ENCODE results near the gene CALML6. TPM values are rescaled to one million over a fixed set of nuclear protein-coding genes. Genes with fewer than 3 reads are reported as not detected.

CALML6 gene
- total and polyA plus RNA-seq, 2 experiments from 2014 or later, result 0.87 TPM; not detected in 1

DNA sequence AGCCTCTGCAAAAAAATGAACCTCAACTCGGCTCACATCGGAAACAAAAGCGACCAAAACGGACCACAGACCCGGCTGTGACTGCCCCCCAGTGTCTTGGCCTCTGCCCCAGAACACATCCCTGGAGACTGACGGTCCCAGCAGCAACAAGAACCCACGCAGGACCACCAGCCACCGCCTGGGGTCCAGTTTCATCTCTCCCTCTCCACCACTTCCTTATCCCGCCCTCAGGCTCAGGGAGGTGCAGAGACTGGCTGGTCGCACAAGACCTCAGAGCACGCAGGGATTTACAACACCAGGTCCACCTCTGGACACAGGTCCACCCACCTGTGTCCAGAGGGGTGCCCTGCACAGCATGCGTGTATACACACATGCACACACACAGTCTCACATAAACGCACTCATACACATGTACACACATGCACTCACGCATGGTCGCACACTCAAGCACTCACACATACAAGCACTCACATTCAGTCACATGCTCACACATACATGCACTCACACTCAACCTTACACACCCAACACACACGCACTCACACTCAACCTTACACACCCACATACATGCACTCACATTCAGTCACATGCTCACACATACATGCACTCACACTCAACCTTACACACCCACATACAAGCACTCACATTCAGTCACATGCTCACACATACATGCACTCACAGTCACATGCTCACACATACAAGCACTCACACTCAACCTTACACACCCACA, 22.7 kb downstream of the CALML6 start:
- no peak overlapping the region for H2AFZ ChIP-seq
- 0 out of 2 replicates have a peak, but pooled peaks cover 3% of the 10 kb centered on the region for H3K9me2 ChIP-seq (ENCODE audit: insufficient read depth)
- ATAC-seq, result no peak
- H3K4me3 ChIP-seq, result no peak overlapping the region
- Mint-ChIP-seq H3K4me1 (no peaks in the 10 kb centered on the region; the same call in 2 of the 3 replicates), H3K27ac (no peak overlapping the region), H3K4me3 (no peak overlapping the region), H3K9me3 (peaks cover 9% of the 10 kb centered on the region; the same call in 2 of the 3 replicates), H3K36me3 (ENCODE audit: low read depth) (no peaks in the 10 kb centered on the region), H3K27me3 (ENCODE audit: insufficient read depth, low read depth, poor library complexity) (peaks cover 10% of the 10 kb centered on the region)
- H3K36me3 ChIP-seq (ENCODE audit: insufficient read depth), result no peaks in the 10 kb centered on the region
- H3K4me2 ChIP-seq, result no peak overlapping the region
- H3K27ac ChIP-seq (ENCODE audit: low read depth), result no peak overlapping the region
- no peak for TF ChIP-seq CREB1 (CRISPR knock-in tag; IDR thresholded peaks at IDR 0.05; ENCODE audit: low read depth)
- TF ChIP-seq POLR2AphosphoS5 (IDR thresholded peaks at IDR 0.05; ENCODE audit: low read depth), result no peak
- TF ChIP-seq NANOG (IDR thresholded peaks at IDR 0.05; ENCODE audit: borderline replicate concordance), result no peak
- no peaks in the 10 kb centered on the region for H3K4me1 ChIP-seq (ENCODE audit: insufficient read depth)
- no peaks in the 10 kb centered on the region for H3K27me3 ChIP-seq (ENCODE audit: insufficient read depth)
- no peak for DNase-seq (ENCODE audit: low spot score)
- H4K20me1 ChIP-seq (replicated peaks; ENCODE audit: insufficient read depth), result no peaks in the 10 kb centered on the region
- no peaks in the 10 kb centered on the region for H3K79me2 ChIP-seq (replicated peaks; ENCODE audit: insufficient read depth)
- 0 out of 2 replicates have a peak, but pooled peaks cover 7% of the 10 kb centered on the region for H3F3A ChIP-seq (replicated peaks; ENCODE audit: low read depth)

DNA sequence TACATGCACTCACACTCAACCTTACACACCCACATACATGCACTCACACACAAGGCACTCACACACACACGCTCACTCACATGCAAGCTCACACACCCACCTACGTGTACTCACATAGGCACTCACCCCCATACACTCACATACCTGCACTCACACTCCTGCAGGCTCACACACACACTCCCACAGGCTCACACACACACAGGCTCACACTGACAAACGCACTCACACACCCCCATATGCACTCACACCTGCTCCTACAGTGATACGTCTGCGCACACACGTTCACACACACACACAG, 23.2 kb downstream of the CALML6 start:
- Mint-ChIP-seq H3K27me3 (ENCODE audit: insufficient read depth, low read depth, poor library complexity) (peaks cover 10% of the 10 kb centered on the region), H3K4me1 (no peaks in the 10 kb centered on the region; the same call in 2 of the 3 replicates), H3K4me3 (no peak overlapping the region), H3K27ac (no peak overlapping the region), H3K36me3 (ENCODE audit: low read depth) (no peaks in the 10 kb centered on the region), H3K9me3 (peaks cover 9% of the 10 kb centered on the region; the same call in 2 of the 3 replicates)
- H2AFZ ChIP-seq, result no peak overlapping the region
- H3K4me2 ChIP-seq, result no peak overlapping the region
- TF ChIP-seq, protein P1, sequence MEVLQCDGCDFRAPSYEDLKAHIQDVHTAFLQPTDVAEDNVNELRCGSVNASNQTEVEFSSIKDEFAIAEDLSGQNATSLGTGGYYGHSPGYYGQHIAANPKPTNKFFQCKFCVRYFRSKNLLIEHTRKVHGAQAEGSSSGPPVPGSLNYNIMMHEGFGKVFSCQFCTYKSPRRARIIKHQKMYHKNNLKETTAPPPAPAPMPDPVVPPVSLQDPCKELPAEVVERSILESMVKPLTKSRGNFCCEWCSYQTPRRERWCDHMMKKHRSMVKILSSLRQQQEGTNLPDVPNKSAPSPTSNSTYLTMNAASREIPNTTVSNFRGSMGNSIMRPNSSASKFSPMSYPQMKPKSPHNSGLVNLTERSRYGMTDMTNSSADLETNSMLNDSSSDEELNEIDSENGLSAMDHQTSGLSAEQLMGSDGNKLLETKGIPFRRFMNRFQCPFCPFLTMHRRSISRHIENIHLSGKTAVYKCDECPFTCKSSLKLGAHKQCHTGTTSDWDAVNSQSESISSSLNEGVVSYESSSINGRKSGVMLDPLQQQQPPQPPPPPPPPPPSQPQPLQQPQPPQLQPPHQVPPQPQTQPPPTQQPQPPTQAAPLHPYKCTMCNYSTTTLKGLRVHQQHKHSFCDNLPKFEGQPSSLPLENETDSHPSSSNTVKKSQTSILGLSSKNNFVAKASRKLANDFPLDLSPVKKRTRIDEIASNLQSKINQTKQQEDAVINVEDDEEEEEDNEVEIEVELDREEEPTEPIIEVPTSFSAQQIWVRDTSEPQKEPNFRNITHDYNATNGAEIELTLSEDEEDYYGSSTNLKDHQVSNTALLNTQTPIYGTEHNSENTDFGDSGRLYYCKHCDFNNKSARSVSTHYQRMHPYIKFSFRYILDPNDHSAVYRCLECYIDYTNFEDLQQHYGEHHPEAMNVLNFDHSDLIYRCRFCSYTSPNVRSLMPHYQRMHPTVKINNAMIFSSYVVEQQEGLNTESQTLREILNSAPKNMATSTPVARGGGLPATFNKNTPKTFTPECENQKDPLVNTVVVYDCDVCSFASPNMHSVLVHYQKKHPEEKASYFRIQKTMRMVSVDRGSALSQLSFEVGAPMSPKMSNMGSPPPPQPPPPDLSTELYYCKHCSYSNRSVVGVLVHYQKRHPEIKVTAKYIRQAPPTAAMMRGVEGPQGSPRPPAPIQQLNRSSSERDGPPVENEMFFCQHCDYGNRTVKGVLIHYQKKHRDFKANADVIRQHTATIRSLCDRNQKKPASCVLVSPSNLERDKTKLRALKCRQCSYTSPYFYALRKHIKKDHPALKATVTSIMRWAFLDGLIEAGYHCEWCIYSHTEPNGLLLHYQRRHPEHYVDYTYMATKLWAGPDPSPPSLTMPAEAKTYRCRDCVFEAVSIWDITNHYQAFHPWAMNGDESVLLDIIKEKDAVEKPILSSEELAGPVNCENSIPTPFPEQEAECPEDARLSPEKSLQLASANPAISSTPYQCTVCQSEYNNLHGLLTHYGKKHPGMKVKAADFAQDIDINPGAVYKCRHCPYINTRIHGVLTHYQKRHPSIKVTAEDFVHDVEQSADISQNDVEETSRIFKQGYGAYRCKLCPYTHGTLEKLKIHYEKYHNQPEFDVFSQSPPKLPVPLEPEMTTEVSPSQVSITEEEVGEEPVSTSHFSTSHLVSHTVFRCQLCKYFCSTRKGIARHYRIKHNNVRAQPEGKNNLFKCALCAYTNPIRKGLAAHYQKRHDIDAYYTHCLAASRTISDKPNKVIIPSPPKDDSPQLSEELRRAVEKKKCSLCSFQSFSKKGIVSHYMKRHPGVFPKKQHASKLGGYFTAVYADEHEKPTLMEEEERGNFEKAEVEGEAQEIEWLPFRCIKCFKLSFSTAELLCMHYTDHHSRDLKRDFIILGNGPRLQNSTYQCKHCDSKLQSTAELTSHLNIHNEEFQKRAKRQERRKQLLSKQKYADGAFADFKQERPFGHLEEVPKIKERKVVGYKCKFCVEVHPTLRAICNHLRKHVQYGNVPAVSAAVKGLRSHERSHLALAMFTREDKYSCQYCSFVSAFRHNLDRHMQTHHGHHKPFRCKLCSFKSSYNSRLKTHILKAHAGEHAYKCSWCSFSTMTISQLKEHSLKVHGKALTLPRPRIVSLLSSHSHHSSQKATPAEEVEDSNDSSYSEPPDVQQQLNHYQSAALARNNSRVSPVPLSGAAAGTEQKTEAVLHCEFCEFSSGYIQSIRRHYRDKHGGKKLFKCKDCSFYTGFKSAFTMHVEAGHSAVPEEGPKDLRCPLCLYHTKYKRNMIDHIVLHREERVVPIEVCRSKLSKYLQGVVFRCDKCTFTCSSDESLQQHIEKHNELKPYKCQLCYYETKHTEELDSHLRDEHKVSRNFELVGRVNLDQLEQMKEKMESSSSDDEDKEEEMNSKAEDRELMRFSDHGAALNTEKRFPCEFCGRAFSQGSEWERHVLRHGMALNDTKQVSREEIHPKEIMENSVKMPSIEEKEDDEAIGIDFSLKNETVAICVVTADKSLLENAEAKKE (CRISPR knock-in tag; IDR thresholded peaks at IDR 0.05), result no peak
- TF ChIP-seq, protein P2, sequence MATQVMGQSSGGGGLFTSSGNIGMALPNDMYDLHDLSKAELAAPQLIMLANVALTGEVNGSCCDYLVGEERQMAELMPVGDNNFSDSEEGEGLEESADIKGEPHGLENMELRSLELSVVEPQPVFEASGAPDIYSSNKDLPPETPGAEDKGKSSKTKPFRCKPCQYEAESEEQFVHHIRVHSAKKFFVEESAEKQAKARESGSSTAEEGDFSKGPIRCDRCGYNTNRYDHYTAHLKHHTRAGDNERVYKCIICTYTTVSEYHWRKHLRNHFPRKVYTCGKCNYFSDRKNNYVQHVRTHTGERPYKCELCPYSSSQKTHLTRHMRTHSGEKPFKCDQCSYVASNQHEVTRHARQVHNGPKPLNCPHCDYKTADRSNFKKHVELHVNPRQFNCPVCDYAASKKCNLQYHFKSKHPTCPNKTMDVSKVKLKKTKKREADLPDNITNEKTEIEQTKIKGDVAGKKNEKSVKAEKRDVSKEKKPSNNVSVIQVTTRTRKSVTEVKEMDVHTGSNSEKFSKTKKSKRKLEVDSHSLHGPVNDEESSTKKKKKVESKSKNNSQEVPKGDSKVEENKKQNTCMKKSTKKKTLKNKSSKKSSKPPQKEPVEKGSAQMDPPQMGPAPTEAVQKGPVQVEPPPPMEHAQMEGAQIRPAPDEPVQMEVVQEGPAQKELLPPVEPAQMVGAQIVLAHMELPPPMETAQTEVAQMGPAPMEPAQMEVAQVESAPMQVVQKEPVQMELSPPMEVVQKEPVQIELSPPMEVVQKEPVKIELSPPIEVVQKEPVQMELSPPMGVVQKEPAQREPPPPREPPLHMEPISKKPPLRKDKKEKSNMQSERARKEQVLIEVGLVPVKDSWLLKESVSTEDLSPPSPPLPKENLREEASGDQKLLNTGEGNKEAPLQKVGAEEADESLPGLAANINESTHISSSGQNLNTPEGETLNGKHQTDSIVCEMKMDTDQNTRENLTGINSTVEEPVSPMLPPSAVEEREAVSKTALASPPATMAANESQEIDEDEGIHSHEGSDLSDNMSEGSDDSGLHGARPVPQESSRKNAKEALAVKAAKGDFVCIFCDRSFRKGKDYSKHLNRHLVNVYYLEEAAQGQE (IDR thresholded peaks at IDR 0.05; ENCODE audit: unreplicated experiment), result no peak
- H3K9me2 ChIP-seq (ENCODE audit: insufficient read depth), result 0 out of 2 replicates have a peak, but pooled peaks cover 3% of the 10 kb centered on the region
- H4K20me1 ChIP-seq (replicated peaks; ENCODE audit: insufficient read depth), result no peaks in the 10 kb centered on the region
- H3F3A ChIP-seq (replicated peaks; ENCODE audit: low read depth), result 0 out of 2 replicates have a peak, but pooled peaks cover 7% of the 10 kb centered on the region
- no peak overlapping the region for H3K27ac ChIP-seq (ENCODE audit: low read depth)
- H3K4me3 ChIP-seq, result no peak overlapping the region
- DNase-seq (ENCODE audit: low spot score) (no peak), ATAC-seq (no peak)
- no peaks in the 10 kb centered on the region for H3K79me2 ChIP-seq (replicated peaks; ENCODE audit: insufficient read depth)
- no peaks in the 10 kb centered on the region for H3K4me1 ChIP-seq (ENCODE audit: insufficient read depth)
- no peaks in the 10 kb centered on the region for H3K36me3 ChIP-seq (ENCODE audit: insufficient read depth)
- no peaks in the 10 kb centered on the region for H3K27me3 ChIP-seq (ENCODE audit: insufficient read depth)

All from GM23338 (cell line).